GM19395 (cell line): Measurements from ENCODE around the gene FRMD4B.
"Not testable (repeated sequence)": the region's sequence is repeated elsewhere in the genome, so short reads cannot be mapped to it uniquely, and the experiment has no call there.

Experiments
- ATAC-seq: cut with Tn5 transposase; IDR thresholded peaks from one replicate; pipeline ENCODE4 v1.9.1; 2021; ENCODE audit warnings: mild to moderate bottlenecking, moderate library complexity; ENCODE audit not compliant: unreplicated experiment

Gene FRMD4B

GRCh38 chr3:69325151-69325550 lies 60.7 kb downstream of the FRMD4B start:
- ATAC-seq = no peak

GRCh38 chr3:69324362-69325025 lies 61.4 kb downstream of the FRMD4B start:
- peak; percentile 50 for ATAC-seq

- no peak for ATAC-seq
These were observed 61.9 kb downstream of the FRMD4B start for GRCh38 chr3:69323941-69324340.

GRCh38 chr3:69322512-69322911 lies 63.4 kb downstream of the FRMD4B start:
- not testable (repeated sequence) for ATAC-seq

GRCh38 chr3:69322158-69322509 lies 63.8 kb downstream of the FRMD4B start:
- no peak for ATAC-seq

GRCh38 chr3:69321301-69322157 lies 64.4 kb downstream of the FRMD4B start:
- no peak for ATAC-seq

- ATAC-seq = peak; percentile 78
These were observed 65.0 kb downstream of the FRMD4B start for GRCh38 chr3:69320871-69321271.

GRCh38 chr3:69319652-69320051 lies 66.2 kb downstream of the FRMD4B start:
- ATAC-seq = no peak

GRCh38 chr3:69318410-69318809 lies 67.5 kb downstream of the FRMD4B start:
- no peak for ATAC-seq

GRCh38 chr3:69313251-69313650 lies 72.6 kb downstream of the FRMD4B start:
- ATAC-seq = no peak

- no peak for ATAC-seq
These were observed 76.1 kb downstream of the FRMD4B start for GRCh38 chr3:69309814-69310213.

GRCh38 chr3:69306239-69307185 lies 79.4 kb downstream of the FRMD4B start:
- peak; percentile 99 for ATAC-seq

GRCh38 chr3:69305011-69305410 lies 80.9 kb downstream of the FRMD4B start:
- no peak for ATAC-seq

- no peak for ATAC-seq
These were observed 81.5 kb downstream of the FRMD4B start for GRCh38 chr3:69304396-69304795.

GRCh38 chr3:69300296-69300695 lies 85.6 kb downstream of the FRMD4B start:
- no peak for ATAC-seq

- no peak for ATAC-seq
These were observed 86.5 kb downstream of the FRMD4B start for GRCh38 chr3:69299344-69299743.

- no peak for ATAC-seq
These were observed 88.4 kb downstream of the FRMD4B start for GRCh38 chr3:69297501-69297900.

- ATAC-seq = no peak
These were observed 88.9 kb downstream of the FRMD4B start for GRCh38 chr3:69296995-69297394.

- ATAC-seq = no peak
These were observed 91.7 kb downstream of the FRMD4B start for GRCh38 chr3:69294014-69294766.

GRCh38 chr3:69292959-69293574 lies 92.8 kb downstream of the FRMD4B start:
- ATAC-seq = no peak
